ENCODE results near the gene ACVRL1.

Gene ACVRL1

DNA sequence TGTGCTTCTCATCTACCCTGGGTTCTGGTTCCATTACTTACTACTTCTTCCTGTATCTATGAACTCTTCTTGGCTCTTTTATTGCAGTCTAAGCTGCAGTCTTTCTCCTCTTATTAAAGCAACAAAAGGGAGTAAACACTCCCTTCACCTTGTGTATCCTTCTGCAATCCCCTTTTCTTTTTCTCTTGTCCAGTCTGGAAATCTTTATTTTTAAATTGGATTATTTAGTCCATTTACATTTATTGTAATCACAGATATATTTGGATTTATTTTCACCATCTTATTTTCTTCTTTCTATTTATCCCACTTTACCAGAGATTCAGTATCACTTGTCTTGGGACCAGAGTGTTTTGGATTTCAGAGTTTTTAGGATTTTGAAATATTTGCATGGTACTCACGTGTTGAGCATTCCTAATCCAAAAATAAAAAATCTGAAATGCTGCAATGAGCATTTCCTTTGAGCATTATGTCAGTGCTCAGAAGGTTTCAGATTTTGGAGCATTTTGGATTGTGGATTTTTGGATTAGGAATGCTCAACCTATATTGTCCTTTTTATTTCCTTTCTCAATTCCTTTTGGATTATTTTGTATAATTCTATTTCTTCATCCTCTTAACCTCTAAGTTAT lies 37.4 kb downstream of the ACVRL1 start:
- no peak for DNase-seq

- no peak for DNase-seq
Measured at GRCh38 chr12:51947246-51947996, 40.1 kb downstream of the ACVRL1 start.

GRCh38 chr12:51948066-51948465 lies 40.8 kb downstream of the ACVRL1 start:
- no peak for DNase-seq

DNA sequence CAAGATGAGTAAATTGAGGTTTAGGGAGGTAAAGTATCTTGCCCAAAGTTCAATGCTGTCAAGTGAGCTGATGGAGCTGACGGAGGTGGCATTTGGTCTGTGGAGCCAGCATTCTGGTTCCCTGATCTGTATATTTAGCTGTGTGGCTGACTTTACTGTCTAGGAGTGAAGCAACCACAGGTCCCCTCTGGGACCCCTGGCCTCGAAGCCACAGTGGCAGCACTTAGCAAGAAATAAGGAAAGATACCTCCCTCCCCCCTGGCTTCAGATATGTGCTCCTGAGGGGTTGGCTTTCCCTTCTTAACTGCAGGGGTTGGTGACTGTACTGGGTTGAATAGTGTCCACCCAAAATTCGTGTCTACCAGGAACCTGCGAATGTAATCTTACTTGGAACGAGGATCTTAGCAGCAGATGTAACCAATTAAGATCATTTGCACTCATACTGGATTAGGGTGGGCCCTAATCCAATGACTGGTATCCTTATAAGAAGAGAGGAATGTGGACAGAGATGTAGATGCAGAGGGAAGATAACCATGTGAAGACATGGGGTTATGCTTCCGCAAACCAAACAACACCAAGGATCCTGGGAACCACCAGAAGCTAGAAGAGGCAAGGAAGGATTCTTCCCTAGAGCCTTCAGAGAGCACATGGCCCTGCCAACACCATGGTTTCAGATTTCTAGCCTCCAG lies 42.2 kb downstream of the ACVRL1 start:
- no peak for DNase-seq

- no peak for DNase-seq
Measured at GRCh38 chr12:51950682-51951198, 43.4 kb downstream of the ACVRL1 start.

GRCh38 chr12:51951199-51951842 lies 44.0 kb downstream of the ACVRL1 start, which contains the start of gene ACVR1B:
ACVR1B (plus strand) TSS chr12:51951699; CDS start chr12:51951744, 45 bp downstream.
- peak; percentile 89 for DNase-seq

- DNase-seq = peak in 1 of 2 experiments; percentile 43
Measured at GRCh38 chr12:51951843-51952722, 44.8 kb downstream of the ACVRL1 start.

DNA sequence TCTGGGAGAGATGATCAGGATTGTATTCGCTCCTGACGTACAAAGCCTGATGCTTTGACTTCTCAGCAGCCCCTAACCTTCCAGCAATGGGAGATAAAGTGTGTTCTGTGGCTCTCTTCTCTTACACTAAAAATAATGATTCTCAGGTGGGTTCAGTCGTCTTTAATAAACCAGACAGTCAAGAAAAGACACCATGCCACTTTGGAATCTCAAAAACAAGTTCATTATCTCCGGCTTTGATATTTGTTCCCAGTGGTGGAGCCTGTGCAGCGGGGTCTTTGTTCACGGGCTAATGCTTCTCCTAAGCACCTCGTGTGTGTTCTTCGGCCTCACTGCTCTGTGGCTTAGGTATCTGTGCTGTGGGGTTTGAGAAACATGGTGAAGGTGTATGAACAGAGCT lies 45.8 kb downstream of the ACVRL1 start:
- peak in 1 of 2 experiments; percentile 43 for DNase-seq

DNA sequence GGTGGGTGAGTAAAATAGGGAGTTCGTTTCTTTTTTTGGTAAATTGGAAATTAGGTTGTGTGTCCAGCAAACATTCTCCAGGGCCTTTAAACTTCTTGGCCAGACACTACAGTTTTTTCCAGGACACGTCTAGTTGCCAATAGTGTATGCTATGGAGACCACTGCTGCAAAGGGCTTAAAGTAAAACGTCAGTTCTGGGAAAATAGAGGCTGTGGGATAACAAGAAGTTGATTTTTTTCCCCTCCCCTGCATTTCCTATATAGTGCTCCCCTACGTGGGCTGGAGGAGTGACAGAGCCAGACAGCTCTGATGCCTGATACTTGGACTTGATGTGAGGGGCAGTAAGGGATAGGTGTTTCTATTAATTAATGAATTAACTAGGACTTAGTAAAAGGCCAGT lies 46.6 kb downstream of the ACVRL1 start:
- no peak for DNase-seq

DNA sequence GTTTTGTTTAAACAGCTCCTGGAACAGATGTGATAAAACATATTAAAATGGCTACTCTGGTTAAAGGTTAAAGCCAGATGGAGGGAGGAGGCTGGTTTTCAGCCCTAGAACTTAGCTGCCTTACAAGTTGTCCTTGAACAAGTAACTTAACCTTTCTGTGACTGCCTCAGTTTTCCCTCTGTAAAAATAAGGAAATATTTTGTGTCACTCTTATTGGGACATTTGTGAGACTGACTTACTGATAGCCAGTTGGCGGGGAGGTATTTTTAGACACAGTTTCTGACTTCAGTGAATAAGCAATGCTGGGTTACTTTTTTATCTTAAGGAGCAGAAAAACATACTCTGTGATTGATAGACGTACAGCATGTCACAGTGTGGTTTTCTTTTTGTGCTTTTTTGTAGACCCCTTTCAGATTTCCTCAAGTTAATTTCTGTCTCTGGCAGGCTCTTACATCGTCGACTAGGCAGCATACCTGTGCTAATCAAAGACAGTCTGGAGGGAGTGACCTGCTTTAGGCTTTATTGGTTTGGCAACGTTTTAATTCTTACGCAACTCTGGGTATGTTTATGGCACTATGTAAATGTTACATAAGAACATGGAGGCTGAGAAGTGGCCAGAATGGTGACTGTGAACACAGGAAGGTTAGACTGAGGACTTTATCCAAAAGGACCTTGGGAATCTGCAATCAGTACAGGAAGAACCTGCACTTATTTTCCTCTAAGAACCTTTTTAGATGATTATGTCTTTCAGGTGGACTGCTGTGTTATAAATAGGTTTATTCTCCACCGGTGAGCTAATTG lies 47.5 kb downstream of the ACVRL1 start:
- DNase-seq = peak in 1 of 2 experiments; percentile 11

- DNase-seq = no peak
Measured at GRCh38 chr12:51955702-51956101, 48.4 kb downstream of the ACVRL1 start.

GRCh38 chr12:51958542-51958941 lies 51.2 kb downstream of the ACVRL1 start:
- DNase-seq = no peak

DNA sequence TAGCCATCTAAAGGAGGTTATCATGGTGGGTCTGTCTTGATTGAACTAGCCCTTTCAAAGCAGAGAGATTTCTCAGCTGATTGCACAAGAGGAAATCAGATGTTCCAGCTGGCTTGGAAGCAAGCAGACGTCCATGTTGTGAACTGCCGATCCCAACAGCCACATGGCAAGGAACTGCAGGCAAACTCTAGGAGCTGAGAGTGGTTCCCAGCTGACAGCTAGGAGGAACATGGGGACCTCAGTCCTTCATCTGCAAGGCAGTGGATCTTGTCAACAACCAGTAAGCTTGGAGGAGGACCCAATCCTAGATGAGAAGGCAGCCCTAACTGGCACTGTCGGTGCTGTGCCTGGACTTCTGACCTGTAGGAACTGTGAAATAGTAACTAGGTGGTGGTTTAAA lies 51.9 kb downstream of the ACVRL1 start:
- no peak for DNase-seq

- DNase-seq = no peak
Measured at GRCh38 chr12:51959921-51960320, 52.6 kb downstream of the ACVRL1 start.

- DNase-seq = no peak
Measured at GRCh38 chr12:51960488-51960887, 53.2 kb downstream of the ACVRL1 start.

- DNase-seq = no peak
Measured at GRCh38 chr12:51960890-51961289, 53.6 kb downstream of the ACVRL1 start.

DNA sequence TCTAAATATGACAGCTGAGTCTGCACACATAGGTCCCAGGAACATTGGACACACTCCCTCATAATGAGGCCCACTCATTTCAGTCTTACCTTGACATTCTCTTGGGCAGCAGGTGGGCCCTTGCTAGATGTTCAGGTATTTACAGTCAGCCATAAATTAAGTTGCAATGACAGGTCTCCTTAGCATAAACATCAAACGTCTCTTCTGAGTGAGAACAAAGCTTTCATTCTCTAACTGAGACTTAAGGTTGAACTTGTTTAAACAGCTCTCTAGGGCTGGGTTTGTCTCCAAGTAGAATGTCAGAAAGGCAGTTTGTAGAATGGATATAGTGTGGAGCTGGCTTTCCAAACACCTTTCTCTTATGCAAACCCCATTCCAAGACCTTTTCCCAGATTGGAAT lies 54.5 kb downstream of the ACVRL1 start:
- DNase-seq = no peak

- no peak for DNase-seq
Measured at GRCh38 chr12:51962737-51963136, 55.4 kb downstream of the ACVRL1 start.

DNA sequence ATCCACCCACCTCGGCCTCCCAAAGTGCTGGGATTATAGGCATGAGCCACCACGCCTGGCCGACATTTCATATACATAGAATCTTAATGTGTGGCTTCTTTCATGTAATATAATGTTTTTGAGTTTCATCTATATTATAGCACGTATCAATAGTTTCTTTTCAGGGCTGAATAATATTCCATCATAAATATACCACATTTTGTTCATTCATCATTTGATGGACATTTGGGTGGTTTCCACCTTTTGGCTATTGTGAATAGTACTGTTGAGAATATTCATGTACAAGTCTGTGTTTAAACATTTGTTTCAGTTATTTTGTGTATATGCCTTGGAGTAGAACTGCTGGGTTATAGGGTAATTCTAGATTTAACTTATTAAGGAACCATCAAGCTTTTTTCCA lies 56.2 kb downstream of the ACVRL1 start:
- DNase-seq = no peak

- no peak for DNase-seq
Measured at GRCh38 chr12:51969643-51970042, 62.3 kb downstream of the ACVRL1 start.
